Stomach (tissue), 9 donors: ENCODE measurements around the gene PRUNE1. TPM values are rescaled to one million over a fixed set of nuclear protein-coding genes. Genes with fewer than 3 reads are reported as not detected.
A peak's percentile ranks its signal among the peaks of the same experiment; 100 is the strongest.

Experiments used
- DNase-seq, 2 donors: peaks; one replicate each; pipeline versions ENCODE4 v3.0.0 to v3.0.0-alpha.2; 2013 to 2019
- H3K27ac ChIP-seq, 5 donors: fragments of 200-600 bp in 4 of 5; sonication (generic) in 4 of 5; one replicate each; pipeline ENCODE4 v1.5.1; 2013 to 2019; ENCODE audit warnings: mild to moderate bottlenecking in 1 of 5, moderate library complexity in 1 of 5
- H3K27me3 ChIP-seq, 3 donors: fragments of 200-600 bp; sonication (generic); one replicate each; pipeline ENCODE4 v1.5.1; 2017 to 2019; ENCODE audit warnings: mixed run types in 1 of 3
- H3K36me3 ChIP-seq, 4 donors: fragments of 200-600 bp; sonication (generic); 1 replicate in 3 of 4; 2 replicates in 1 of 4; pipeline ENCODE4 v1.5.1; 2016 to 2019
- H3K4me1 ChIP-seq, 4 donors: fragments of 200-600 bp; sonication (generic); one replicate each; pipeline ENCODE4 v1.5.1; 2016 to 2019
- H3K4me3 ChIP-seq, 4 donors: fragments of 200-600 bp; sonication (generic) in 3 of 4; one replicate each; pipeline ENCODE4 v1.5.1; 2016 to 2019; ENCODE audit warnings: mild to moderate bottlenecking in 1 of 4
- H3K9me3 ChIP-seq, 4 donors: fragments of 200-600 bp; sonication (generic); one replicate each; pipeline ENCODE4 v1.5.1; 2016 to 2019
- EP300 ChIP-seq: sonication (generic); formaldehyde crosslinking; IDR thresholded peaks from one replicate; pipeline ENCODE4 v1.6.1; 2017; ENCODE audit warnings: antibody characterized with exemption
- POLR2A ChIP-seq, 4 donors: fragments of 450-650 bp; IDR thresholded peaks; one replicate each; pipeline ENCODE4 v1.6.1; 2016; ENCODE audit warnings: antibody characterized with exemption in 4 of 4, control low read depth in 2 of 4, mild to moderate bottlenecking in 1 of 4, moderate library complexity in 1 of 4
- POLR2AphosphoS5 ChIP-seq, 3 donors: sonication (generic); formaldehyde crosslinking; IDR thresholded peaks; one replicate each; pipeline ENCODE4 v1.6.1; 2016; ENCODE audit warnings: antibody characterized with exemption in 3 of 3
- WGBS, 5 donors: extraction: QIAGEN DNeasy Blood & Tissue Kit in 3 of 5; methylation state at CpG; one replicate each; pipeline versions ENCODE4 v1.1.5 to v1.1.7; 2013 to 2018; 5-methylcytosine and 5-hydroxymethylcytosine counted together
- intact Hi-C: fragments of 100-400 bp; cut with DNase I; formaldehyde crosslinking; loops from one replicate; pipeline ENCODE4 v1.15.1; 2023; ENCODE audit warnings: low total_unique reads
- polyA plus RNA-seq, 3 donors: library from polyadenylated mRNA; stranded (reverse); fragments of 200-250 nt; gene quantifications; one replicate each; pipeline ENCODE4 v1.2.3, GENCODE V29; 2013
- total RNA-seq, 5 donors: library from RNA; depleted of rRNA; stranded (reverse); fragments of >200 nt; gene quantifications; one replicate each; pipeline versions ENCODE4 v1.1.0 to v1.2.3, GENCODE V29; 2014 to 2016
- TF ChIP-seq, protein P1 (sequence below), 7 experiments: fragments of 450-650 bp in 4 of 7; fragments of 200-600 bp in 3 of 7; sonication (generic) in 3 of 7; IDR thresholded peaks; one replicate each; pipeline ENCODE4 v1.5.1; 2016 to 2019; ENCODE audit warnings: antibody characterized with exemption in 7 of 7, control low read depth in 2 of 7, mild to moderate bottlenecking in 1 of 7
- donor health status: healthy with polysubstance abuse.
- donor health status: Bipolar disorder and iron deficiency.
- donor health status: healthy.

PRUNE1 gene
- total and polyA plus RNA-seq, 8 donors: 2.9 to 118 (median 13.7) TPM

DNA sequence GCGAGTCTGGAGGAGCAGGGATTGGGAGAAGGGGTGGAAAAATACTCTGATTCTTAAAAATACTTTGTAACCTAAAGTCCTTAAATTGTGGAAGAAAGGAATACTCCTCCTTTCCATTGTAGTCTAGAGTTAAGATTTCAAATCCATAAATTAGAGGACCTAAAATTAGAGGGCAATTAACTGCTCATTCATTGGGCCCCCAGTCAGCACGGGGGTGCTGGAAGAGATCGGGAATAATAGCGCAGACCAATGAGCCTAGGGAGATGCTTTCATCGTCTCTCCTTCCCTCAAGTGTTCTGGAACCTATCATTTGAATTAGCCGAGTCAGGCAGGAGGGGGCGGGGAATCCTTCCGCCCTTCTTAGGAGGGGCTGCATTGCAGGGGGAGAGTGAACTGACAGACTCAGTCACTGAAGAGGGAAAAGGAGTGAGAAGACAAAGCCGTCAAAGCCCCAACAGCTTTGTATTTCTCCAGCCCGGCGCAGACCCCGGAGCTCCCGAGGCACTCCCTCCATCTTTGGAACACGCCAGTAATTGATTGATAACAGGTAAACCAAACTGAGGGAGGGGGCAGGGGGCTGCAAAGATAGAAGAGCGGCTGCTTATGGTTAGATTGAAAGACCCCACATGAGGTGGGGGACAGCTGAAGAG lies 51.9 kb downstream of the PRUNE1 start, which contains the start of gene MLLT11:
Gene MLLT11, plus strand, starts transcription at position 391 of the 650 bp plus-strand sequence. CDS start 6,828 bp downstream, outside the sequence.
- Histone ChIP-seq H3K4me1 (peaks cover 28 to 57% (median 47%) of the 10 kb centered on the region in 4 donors), H3K36me3 (peaks cover 6 to 17% (median 12%) of the 10 kb centered on the region in 4 donors), H3K4me3 (peak within 1 kb of the TSS; percentile 77 to 98 (median 83)), H3K9me3 (no peaks in the 10 kb centered on the region), H3K27ac (peak within 1 kb of the TSS; percentile 96 to 99 (median 97)), H3K27me3 (no peaks in the 10 kb centered on the region)
- peak; percentile 26 to 55 (median 47) for TF ChIP-seq POLR2AphosphoS5 (IDR thresholded peaks at IDR 0.05)
- no peak for TF ChIP-seq EP300
- TF ChIP-seq POLR2A (IDR thresholded peaks at IDR 0.05): peak in 1 of 4 donors; percentile 8
- DNase-seq: peak in 1 of 2 donors; percentile 91
- WGBS, 5 donors: 0 to 4% (median 3%) methylated on average over 15 of the region's 15 CpGs
- intact Hi-C loops: no loop called here

DNA sequence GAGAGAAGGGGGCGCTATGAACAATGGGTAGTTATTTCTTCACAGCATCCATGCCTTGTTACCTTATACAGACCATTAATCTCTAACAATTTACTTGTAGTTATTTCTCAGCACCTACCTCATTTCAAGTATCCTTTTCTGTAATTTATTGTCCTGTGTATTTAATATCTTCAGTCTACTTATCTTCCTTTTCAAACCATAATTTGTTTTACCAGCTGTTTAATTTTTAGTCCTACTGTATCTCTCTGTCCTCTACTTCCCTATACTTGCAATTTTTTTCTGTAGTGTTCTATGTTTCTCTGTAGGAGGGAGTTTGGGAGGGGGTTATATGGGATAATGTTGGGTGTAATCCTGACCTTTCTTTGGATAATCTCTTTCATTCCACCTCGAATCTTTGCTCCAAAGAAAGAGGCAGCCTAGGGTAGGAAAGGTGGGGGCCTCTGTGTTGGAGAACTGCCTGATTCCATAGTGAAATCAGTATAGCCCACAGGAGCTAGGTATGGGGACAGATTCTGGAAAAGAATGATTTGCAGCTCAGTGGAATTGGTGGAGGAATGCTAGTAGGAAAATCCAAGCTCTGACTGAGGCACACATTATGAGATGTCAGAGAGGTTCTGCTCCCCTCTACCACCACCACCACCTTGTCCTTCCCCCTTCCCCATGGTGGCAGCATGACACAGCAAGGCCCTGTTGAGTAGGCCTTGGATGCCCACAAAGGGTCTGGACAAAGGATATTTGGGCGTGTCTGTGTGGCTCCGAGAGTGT lies 52.6 kb downstream of the PRUNE1 start:
- Histone ChIP-seq H3K27me3 (no peaks in the 10 kb centered on the region), H3K27ac (peak overlapping the region in 4 of 5 donors; percentile 97 to 99 (median 98)), H3K36me3 (peaks cover 0 to 10% (median 5%) of the 10 kb centered on the region in 4 donors), H3K4me1 (peaks cover 27 to 50% (median 40%) of the 10 kb centered on the region in 4 donors), H3K9me3 (no peaks in the 10 kb centered on the region), H3K4me3 (peak overlapping the region; percentile 77 to 98 (median 83))
- DNase-seq: no peak
- TF ChIP-seq EP300: no peak
- no peak for TF ChIP-seq POLR2A (IDR thresholded peaks at IDR 0.05)
- no peak for TF ChIP-seq POLR2AphosphoS5 (IDR thresholded peaks at IDR 0.05)
- TF ChIP-seq, protein P1, sequence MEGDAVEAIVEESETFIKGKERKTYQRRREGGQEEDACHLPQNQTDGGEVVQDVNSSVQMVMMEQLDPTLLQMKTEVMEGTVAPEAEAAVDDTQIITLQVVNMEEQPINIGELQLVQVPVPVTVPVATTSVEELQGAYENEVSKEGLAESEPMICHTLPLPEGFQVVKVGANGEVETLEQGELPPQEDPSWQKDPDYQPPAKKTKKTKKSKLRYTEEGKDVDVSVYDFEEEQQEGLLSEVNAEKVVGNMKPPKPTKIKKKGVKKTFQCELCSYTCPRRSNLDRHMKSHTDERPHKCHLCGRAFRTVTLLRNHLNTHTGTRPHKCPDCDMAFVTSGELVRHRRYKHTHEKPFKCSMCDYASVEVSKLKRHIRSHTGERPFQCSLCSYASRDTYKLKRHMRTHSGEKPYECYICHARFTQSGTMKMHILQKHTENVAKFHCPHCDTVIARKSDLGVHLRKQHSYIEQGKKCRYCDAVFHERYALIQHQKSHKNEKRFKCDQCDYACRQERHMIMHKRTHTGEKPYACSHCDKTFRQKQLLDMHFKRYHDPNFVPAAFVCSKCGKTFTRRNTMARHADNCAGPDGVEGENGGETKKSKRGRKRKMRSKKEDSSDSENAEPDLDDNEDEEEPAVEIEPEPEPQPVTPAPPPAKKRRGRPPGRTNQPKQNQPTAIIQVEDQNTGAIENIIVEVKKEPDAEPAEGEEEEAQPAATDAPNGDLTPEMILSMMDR (IDR thresholded peaks at IDR 0.05): no peak
- intact Hi-C loops: no loop called here
- WGBS, 5 donors: 54 to 62% (median 57%) methylated on average over 4 of the region's 4 CpGs

DNA sequence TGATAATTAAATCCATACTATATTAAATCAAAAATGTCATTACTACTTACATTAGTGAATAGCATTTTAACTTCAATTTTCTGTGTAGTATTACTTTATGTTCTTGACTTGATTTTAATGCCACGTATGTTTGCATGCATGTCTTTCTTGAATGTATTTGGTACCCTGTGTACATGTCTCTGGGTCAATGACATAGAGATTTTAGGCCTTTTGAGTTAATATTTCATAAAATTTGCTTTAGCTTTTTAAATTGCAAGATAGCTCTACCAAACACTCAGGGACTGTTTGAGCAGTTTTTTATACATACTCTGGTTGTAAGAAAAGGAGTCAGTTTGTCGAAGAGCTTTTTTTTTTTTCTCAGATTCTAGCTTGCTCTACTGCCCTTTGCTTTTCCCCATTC lies 53.5 kb downstream of the PRUNE1 start:
- Histone ChIP-seq H3K4me1 (peaks cover 18 to 41% (median 32%) of the 10 kb centered on the region in 4 donors), H3K36me3 (peaks cover 0 to 1% (median under 1%) of the 10 kb centered on the region in 4 donors), H3K9me3 (no peaks in the 10 kb centered on the region), H3K4me3 (no peak overlapping the region), H3K27ac (peak overlapping the region in 1 of 5 donors; percentile 34), H3K27me3 (no peaks in the 10 kb centered on the region)
- no peak for TF ChIP-seq POLR2AphosphoS5 (IDR thresholded peaks at IDR 0.05)
- TF ChIP-seq POLR2A (IDR thresholded peaks at IDR 0.05): no peak
- no peak for TF ChIP-seq EP300
- TF ChIP-seq, protein P1 (IDR thresholded peaks at IDR 0.05): no peak
- 75 to 85% (median 82%) methylated on average over 2 of the region's 2 CpGs for WGBS, 5 donors
- no peak for DNase-seq
- intact Hi-C loops: no loop called here

DNA sequence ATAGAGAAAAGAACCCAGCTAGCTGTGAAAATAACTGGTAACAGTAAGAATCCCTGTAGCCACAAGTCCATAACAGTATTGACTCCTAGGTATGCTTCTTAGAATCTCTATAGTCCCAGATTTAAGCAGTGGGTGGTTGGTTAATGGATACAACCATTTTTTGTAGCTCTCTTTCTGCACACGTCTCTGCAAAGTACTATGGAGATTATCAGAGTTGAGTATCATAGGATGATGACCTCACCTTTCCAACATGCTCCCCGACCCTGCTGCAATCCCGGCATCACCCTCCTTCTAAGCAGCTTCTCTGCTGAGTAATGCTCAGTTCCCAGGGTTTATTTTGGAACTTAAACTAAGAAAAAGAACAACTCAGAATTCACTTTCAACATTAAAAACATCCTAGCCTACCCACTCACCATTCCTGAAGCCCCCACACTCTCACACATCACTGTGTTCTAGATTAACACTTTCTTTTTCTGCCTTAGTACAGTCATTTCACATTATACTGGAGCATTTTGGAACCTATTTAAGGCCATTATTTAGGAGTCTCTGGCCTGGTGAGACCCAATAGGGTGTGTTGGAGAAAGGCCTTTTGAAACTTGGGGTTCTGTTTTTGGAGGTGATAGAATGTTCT lies 54.6 kb downstream of the PRUNE1 start:
- DNase-seq: no peak
- H3K27me3 ChIP-seq: no peaks in the 10 kb centered on the region
- peak overlapping the region in 1 of 5 donors; percentile 34 for H3K27ac ChIP-seq
- H3K9me3 ChIP-seq: no peaks in the 10 kb centered on the region
- TF ChIP-seq, protein P1 (IDR thresholded peaks at IDR 0.05): no peak
- TF ChIP-seq POLR2A (IDR thresholded peaks at IDR 0.05): no peak
- no peak for TF ChIP-seq EP300
- no peak for TF ChIP-seq POLR2AphosphoS5 (IDR thresholded peaks at IDR 0.05)
- no peak overlapping the region for H3K4me3 ChIP-seq
- peaks cover 6 to 30% (median 20%) of the 10 kb centered on the region in 4 donors for H3K4me1 ChIP-seq
- intact Hi-C loops: no loop called here
- H3K36me3 ChIP-seq: no peaks in the 10 kb centered on the region
- 68 to 81% (median 74%) methylated on average over 3 of the region's 3 CpGs for WGBS, 5 donors
